Kidney (tissue), 14 donors: ENCODE results near the gene MNT. TPM values are rescaled to one million over a fixed set of nuclear protein-coding genes. Genes with fewer than 3 reads are reported as not detected.
A peak's percentile ranks its signal among the peaks of the same experiment; 100 is the strongest.

Experiments
- DNase-seq, 5 donors: peaks; one replicate each; pipeline ENCODE4 v3.0.0-alpha.2; 2013 to 2020
- FAIRE-seq: peaks from 2 replicates; lab custom pipeline; 2012; peaks lifted over from hg19 to GRCh38; lab: Jason Lieb, UNC
- H3K27ac ChIP-seq, 2 donors: one replicate each; pipeline ENCODE4 v1.7.0; 2013; ENCODE audit warnings: low read depth in 2 of 2, low read length in 2 of 2, inconsistent platforms in 1 of 2
- H3K27me3 ChIP-seq: one replicate; pipeline ENCODE4 v1.7.1; 2013; ENCODE audit warnings: low read length, inconsistent platforms; ENCODE audit not compliant: control insufficient read depth, insufficient read depth
- H3K36me3 ChIP-seq, 3 donors: one replicate each; pipeline versions ENCODE4 v1.7.0 to v1.7.1; 2013; ENCODE audit warnings: low read length in 3 of 3, control low read depth in 1 of 3, inconsistent platforms in 1 of 3; ENCODE audit not compliant: insufficient read depth in 3 of 3, control insufficient read depth in 2 of 3
- H3K4me1 ChIP-seq, 3 donors: one replicate each; pipeline versions ENCODE4 v1.7.0 to v1.7.1; 2013; ENCODE audit warnings: low read length in 3 of 3, inconsistent platforms in 1 of 3, low read depth in 1 of 3; ENCODE audit not compliant: control insufficient read depth in 2 of 3, insufficient read depth in 2 of 3
- H3K4me3 ChIP-seq, 3 donors: one replicate each; pipeline versions ENCODE4 v1.7.0 to v1.8.1; 2013; ENCODE audit warnings: low read length in 3 of 3, control low read depth in 1 of 3, inconsistent platforms in 1 of 3
- H3K9ac ChIP-seq, 3 donors: one replicate each; pipeline versions ENCODE4 v1.7.0 to v1.7.1; 2013; ENCODE audit warnings: low read length in 3 of 3, control low read depth in 1 of 3, inconsistent platforms in 1 of 3
- H3K9me3 ChIP-seq, 3 donors: one replicate each; pipeline versions ENCODE4 v1.7.0 to v1.7.1; 2013; ENCODE audit warnings: low read length in 3 of 3, control low read depth in 1 of 3, inconsistent platforms in 1 of 3; ENCODE audit not compliant: control insufficient read depth in 2 of 3, insufficient read depth in 1 of 3
- CTCF ChIP-seq: IDR thresholded peaks from 3 replicates; pipeline ENCODE4 v1.5.1; 2012; ENCODE audit warnings: mild to moderate bottlenecking, moderate library complexity, borderline replicate concordance; ENCODE audit not compliant: insufficient read depth; ENCODE audit errors: extremely low read depth
- intact Hi-C: fragments of 100-400 bp; cut with DNase I; formaldehyde crosslinking; loops from one replicate; pipeline ENCODE4 v1.11.1; 2022
- polyA plus RNA-seq: library from polyadenylated mRNA; stranded (reverse); fragments of 350-450 nt; fragmentation: Illumina TruSeq; extraction: RNeasy Lipid Tissue Mini Kit (QIAGEN cat#74804); gene quantifications from one replicate; pipeline ENCODE4 v1.2.3, GENCODE V29; 2014; ENCODE audit warnings: low read depth, low replicate concordance; ENCODE audit not compliant: insufficient read depth
- total RNA-seq: library from RNA; stranded (reverse); fragmentation: NEBNext Ultra II Directional; extraction: Animal tissue kit (Norgen Biotek cat#: 25700); gene quantifications from one replicate; pipeline ENCODE4 v1.2.1, GENCODE V29; 2021
- donor health status: control.
- donor health status: control.
- donor health status: control.
- donor health status: control.
- donor health status: control.
- donor health status: DM: yes; HTN: yes; CAD: no.
- donor health status: Normal renal cell carcinoma (clear cell type).

The MNT gene
- total and polyA plus RNA-seq, 2 donors from 2014 or later, result 3.7 to 39.8 TPM

- Histone ChIP-seq H3K4me1 (peaks cover 0 to 4% (median 0%) of the 10 kb centered on the region in 3 donors), H3K27ac (no peak overlapping the region), H3K4me3 (no peak overlapping the region), H3K9ac (no peak overlapping the region), H3K9me3 (no peaks in the 10 kb centered on the region), H3K27me3 (no peaks in the 10 kb centered on the region), H3K36me3 (peaks cover 0 to 19% (median 4%) of the 10 kb centered on the region in 3 donors)
- FAIRE-seq (no peak), DNase-seq (peak in 1 of 5 donors; percentile 49)
- intact Hi-C loops, result no loop called here
- TF ChIP-seq CTCF, result no peak
These were observed 36.8 kb downstream of the MNT start for GRCh38 chr17:2363851-2364762.

GRCh38 chr17:2363318-2363717 is 37.5 kb downstream of the MNT start:
- intact Hi-C loops, result no loop called here
- H3K36me3 ChIP-seq, result peaks cover 0 to 19% (median 4%) of the 10 kb centered on the region in 3 donors
- FAIRE-seq (no peak), DNase-seq (peak in 1 of 5 donors; percentile 50)
- TF ChIP-seq CTCF, result no peak
- H3K27me3 ChIP-seq, result no peaks in the 10 kb centered on the region
- H3K9ac ChIP-seq, result no peak overlapping the region
- H3K9me3 ChIP-seq, result no peaks in the 10 kb centered on the region
- no peak overlapping the region for H3K27ac ChIP-seq
- H3K4me1 ChIP-seq, result peaks cover 0 to 4% (median 0%) of the 10 kb centered on the region in 3 donors
- H3K4me3 ChIP-seq, result no peak overlapping the region

- no peaks in the 10 kb centered on the region for H3K27me3 ChIP-seq
- H3K4me3 ChIP-seq, result no peak overlapping the region
- no peak overlapping the region for H3K27ac ChIP-seq
- H3K9ac ChIP-seq, result no peak overlapping the region
- intact Hi-C loops, result no loop called here
- DNase-seq (peak in 1 of 5 donors; percentile 52), FAIRE-seq (no peak)
- peaks cover 0 to 19% (median 4%) of the 10 kb centered on the region in 3 donors for H3K36me3 ChIP-seq
- peaks cover 0 to 4% (median 0%) of the 10 kb centered on the region in 3 donors for H3K4me1 ChIP-seq
- no peak for TF ChIP-seq CTCF
- H3K9me3 ChIP-seq, result no peaks in the 10 kb centered on the region
These were observed 38.0 kb downstream of the MNT start for GRCh38 chr17:2362881-2363280.
